NCI-H446 (cell line): ENCODE results near the gene TMEM41B.
"Not testable (repeated sequence)": the region's sequence is repeated elsewhere in the genome, so short reads cannot be mapped to it uniquely, and the experiment has no call there.

ENCODE experiments used
- DNase-seq, 2 experiments: peaks; one replicate each; lab custom pipeline; 2025; lab: John Stamatoyannopoulos, UW

Gene TMEM41B

GRCh38 chr11:9314291-9315077, at the start of gene TMEM41B:
TMEM41B (minus strand) TSS chr11:9314593; CDS start chr11:9314441, 152 bp downstream.
- peak; percentile 96 to 99 for DNase-seq

- DNase-seq = no peak
Observed at GRCh38 chr11:9362393-9362863, 48.0 kb upstream of the TMEM41B start.

GRCh38 chr11:9360862-9361622, 46.6 kb upstream of the TMEM41B start:
- DNase-seq = not testable (repeated sequence)

- DNase-seq = no peak
Observed at GRCh38 chr11:9357041-9357440, 42.6 kb upstream of the TMEM41B start.

GRCh38 chr11:9351321-9351881, 37.0 kb upstream of the TMEM41B start:
- DNase-seq = no peak

GRCh38 chr11:9347779-9348178, 33.4 kb upstream of the TMEM41B start:
- not testable (repeated sequence) for DNase-seq

GRCh38 chr11:9347100-9347499, 32.7 kb upstream of the TMEM41B start:
- DNase-seq = no peak

- no peak for DNase-seq
Observed at GRCh38 chr11:9344061-9344680, 29.8 kb upstream of the TMEM41B start.

- no peak for DNase-seq
Observed at GRCh38 chr11:9341638-9342178, 27.3 kb upstream of the TMEM41B start.

- no peak for DNase-seq
Observed at GRCh38 chr11:9332655-9333054, 18.3 kb upstream of the TMEM41B start.

- no peak for DNase-seq
Observed at GRCh38 chr11:9330387-9331384, 16.3 kb upstream of the TMEM41B start.

- DNase-seq = no peak
Observed at GRCh38 chr11:9320047-9320446, 5.7 kb upstream of the TMEM41B start.

- not testable (repeated sequence) for DNase-seq
Observed at GRCh38 chr11:9319377-9320001, 5.1 kb upstream of the TMEM41B start.

- DNase-seq = not testable (repeated sequence)
Observed at GRCh38 chr11:9318442-9319376, 4.3 kb upstream of the TMEM41B start.

- no peak for DNase-seq
Observed at GRCh38 chr11:9316334-9316733, 1.9 kb upstream of the TMEM41B start.

- no peak for DNase-seq
Observed at GRCh38 chr11:9315078-9315688, 790 bp upstream of the TMEM41B start.

- no peak for DNase-seq
Observed at GRCh38 chr11:9313648-9314290, 624 bp downstream of the TMEM41B start.

GRCh38 chr11:9310485-9311090, 3.8 kb downstream of the TMEM41B start:
- DNase-seq = no peak
